Measurements from ENCODE around the gene PSD.

The PSD gene

GRCh38 chr10:102389894-102390293 is 28.7 kb downstream of the PSD start:
- no peak for DNase-seq (ENCODE audit: low spot score)
- CTCF ChIA-PET, result interaction anchor here (1.4 to 2.2 kb wide), 2 partner anchors 10 kb away, joined by 3 to 6 read pairs; no protein-coding TSS in a partner anchor
- POLR2A ChIA-PET (ENCODE audit: low non-redundant PET), result no interaction called here
- TF ChIP-seq, protein P1, sequence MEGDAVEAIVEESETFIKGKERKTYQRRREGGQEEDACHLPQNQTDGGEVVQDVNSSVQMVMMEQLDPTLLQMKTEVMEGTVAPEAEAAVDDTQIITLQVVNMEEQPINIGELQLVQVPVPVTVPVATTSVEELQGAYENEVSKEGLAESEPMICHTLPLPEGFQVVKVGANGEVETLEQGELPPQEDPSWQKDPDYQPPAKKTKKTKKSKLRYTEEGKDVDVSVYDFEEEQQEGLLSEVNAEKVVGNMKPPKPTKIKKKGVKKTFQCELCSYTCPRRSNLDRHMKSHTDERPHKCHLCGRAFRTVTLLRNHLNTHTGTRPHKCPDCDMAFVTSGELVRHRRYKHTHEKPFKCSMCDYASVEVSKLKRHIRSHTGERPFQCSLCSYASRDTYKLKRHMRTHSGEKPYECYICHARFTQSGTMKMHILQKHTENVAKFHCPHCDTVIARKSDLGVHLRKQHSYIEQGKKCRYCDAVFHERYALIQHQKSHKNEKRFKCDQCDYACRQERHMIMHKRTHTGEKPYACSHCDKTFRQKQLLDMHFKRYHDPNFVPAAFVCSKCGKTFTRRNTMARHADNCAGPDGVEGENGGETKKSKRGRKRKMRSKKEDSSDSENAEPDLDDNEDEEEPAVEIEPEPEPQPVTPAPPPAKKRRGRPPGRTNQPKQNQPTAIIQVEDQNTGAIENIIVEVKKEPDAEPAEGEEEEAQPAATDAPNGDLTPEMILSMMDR (conservative IDR thresholded peaks at IDR 0.05; ENCODE audit: low read depth), result no peak
- no peak overlapping the region for H3K27ac ChIP-seq

GRCh38 chr10:102384606-102385429 is 33.8 kb downstream of the PSD start:
- ChIA-PET POLR2A (ENCODE audit: low non-redundant PET) (interaction anchor here (0.6 to 1.1 kb wide), 3 partner anchors 9 to 216 kb away, joined by 3 to 5 read pairs (median 3); no protein-coding TSS in a partner anchor), CTCF (interaction anchor here (0.6 to 3.6 kb wide), 8 partner anchors 9 to 205 kb away, joined by 3 to 14 read pairs (median 7); no protein-coding TSS in a partner anchor)
- no peak overlapping the region for H3K27ac ChIP-seq
- DNase-seq (ENCODE audit: low spot score), result no peak
- TF ChIP-seq, protein P1 (conservative IDR thresholded peaks at IDR 0.05; ENCODE audit: low read depth), result no peak

GRCh38 chr10:102384053-102384452 is 34.5 kb downstream of the PSD start:
- CTCF ChIA-PET, result interaction anchor here (0.6 to 3.6 kb wide), 7 partner anchors 10 to 154 kb away, joined by 3 to 14 read pairs (median 5); no protein-coding TSS in a partner anchor
- POLR2A ChIA-PET (ENCODE audit: low non-redundant PET), result interaction anchor here (0.6 to 0.8 kb wide), 2 partner anchors 79 to 215 kb away, joined by 3 to 5 read pairs; no protein-coding TSS in a partner anchor
- H3K27ac ChIP-seq, result no peak overlapping the region
- no peak for DNase-seq (ENCODE audit: low spot score)
- TF ChIP-seq, protein P1 (conservative IDR thresholded peaks at IDR 0.05; ENCODE audit: low read depth), result no peak

DNA sequence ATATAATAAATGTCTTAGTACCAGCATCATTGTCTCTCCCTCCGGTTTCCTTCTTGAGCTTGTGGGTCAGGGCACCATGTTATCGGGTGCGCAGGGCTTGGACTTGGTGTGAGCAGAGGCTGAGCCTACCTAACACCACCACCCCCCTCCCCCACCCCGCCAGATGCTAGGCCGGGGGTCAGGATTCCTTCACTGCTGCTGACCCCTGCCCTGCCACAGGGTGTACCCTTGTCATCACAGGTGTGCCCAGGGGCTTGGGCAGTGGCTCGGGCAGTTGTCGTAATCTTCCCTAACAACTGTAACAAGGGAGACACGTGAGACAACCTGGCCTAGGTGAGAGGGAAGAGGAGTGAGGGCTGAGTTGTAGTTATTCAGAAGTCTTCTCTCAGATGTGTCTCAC is 35.7 kb downstream of the PSD start:
- H3K27ac ChIP-seq, result no peak overlapping the region
- CTCF ChIA-PET, result interaction anchor here (1.6 to 3.6 kb wide), 2 partner anchors 11 to 17 kb away, joined by 9 to 12 read pairs; no protein-coding TSS in a partner anchor
- POLR2A ChIA-PET (ENCODE audit: low non-redundant PET), result interaction anchor here (0.6 kb wide), 1 partner anchor 21 kb away, joined by 9 read pairs; no protein-coding TSS in a partner anchor
- TF ChIP-seq, protein P1 (conservative IDR thresholded peaks at IDR 0.05; ENCODE audit: low read depth), result no peak
- no peak for DNase-seq (ENCODE audit: low spot score)

- no peak for DNase-seq (ENCODE audit: low spot score)
- ChIA-PET CTCF (interaction anchor here (0.7 to 1.0 kb wide), 3 partner anchors 134 to 217 kb away, joined by 4 to 5 read pairs (median 4); no protein-coding TSS in a partner anchor), POLR2A (ENCODE audit: low non-redundant PET) (interaction anchor here (0.6 to 0.7 kb wide), 3 partner anchors 20 to 503 kb away, joined by 4 to 11 read pairs (median 9); no protein-coding TSS in a partner anchor)
- TF ChIP-seq, protein P1 (conservative IDR thresholded peaks at IDR 0.05; ENCODE audit: low read depth), result no peak
- no peak overlapping the region for H3K27ac ChIP-seq
These were observed 36.6 kb downstream of the PSD start for GRCh38 chr10:102381983-102382382.

DNA sequence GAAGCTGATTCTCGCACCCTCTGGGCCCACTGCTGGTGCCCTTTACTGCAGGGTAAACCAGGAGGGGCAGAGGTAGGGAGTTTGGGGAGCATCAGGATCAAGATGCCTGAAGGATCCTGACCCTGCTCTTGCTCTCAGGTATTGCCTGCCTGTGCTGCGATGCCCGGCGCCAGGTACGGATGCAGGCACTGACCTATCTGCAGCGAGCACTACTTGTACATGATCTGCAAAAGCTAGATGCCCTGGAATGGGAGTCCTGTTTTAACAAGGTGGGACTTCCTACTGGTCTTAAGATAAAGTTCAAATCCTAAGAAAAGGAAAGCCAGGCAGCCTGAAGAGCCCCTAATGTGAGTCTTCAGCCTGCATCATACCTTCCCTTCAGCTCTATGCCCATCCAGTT is 39.2 kb downstream of the PSD start:
- ChIA-PET CTCF (interaction anchor here (0.6 to 1.8 kb wide), 6 partner anchors 11 to 262 kb away, joined by 3 to 5 read pairs (median 3); no protein-coding TSS in a partner anchor), POLR2A (ENCODE audit: low non-redundant PET) (no interaction called here)
- TF ChIP-seq, protein P1 (conservative IDR thresholded peaks at IDR 0.05; ENCODE audit: low read depth), result no peak
- DNase-seq (ENCODE audit: low spot score), result no peak
- H3K27ac ChIP-seq, result no peak overlapping the region

All from RWPE1 (cell line).